Smooth muscle cell (in vitro differentiated cells): ENCODE data around the gene CYTH2. TPM values are rescaled to one million over a fixed set of nuclear protein-coding genes. Genes with fewer than 3 reads are reported as not detected.

ENCODE experiments used
- DNase-seq: peaks from one replicate; lab custom pipeline; 2025; ENCODE audit not compliant: unreplicated experiment; lab: John Stamatoyannopoulos, UW
- H2AFZ ChIP-seq: fragments of 200-600 bp; sonication (generic); 2 replicates; pipeline ENCODE4 v1.6.0; 2016; ENCODE audit warnings: antibody characterized with exemption, low read depth, mild to moderate bottlenecking
- H3F3A ChIP-seq: fragments of 200-600 bp; sonication (generic); 2 replicates; pipeline ENCODE4 v1.6.0; 2017; ENCODE audit warnings: antibody characterized with exemption, low read depth
- H3K27ac ChIP-seq: fragments of 200-600 bp; sonication (generic); 2 replicates; pipeline ENCODE4 v1.5.1; 2016; ENCODE audit warnings: low read depth, mild to moderate bottlenecking
- H3K27me3 ChIP-seq: fragments of 200-600 bp; sonication (generic); 2 replicates; pipeline ENCODE4 v1.6.1; 2016; ENCODE audit warnings: low read depth, mild to moderate bottlenecking
- H3K36me3 ChIP-seq: fragments of 200-600 bp; sonication (generic); 2 replicates; pipeline ENCODE4 v1.5.1; 2016; ENCODE audit warnings: low read depth
- H3K4me1 ChIP-seq: fragments of 200-600 bp; sonication (generic); 2 replicates; pipeline ENCODE4 v1.5.1; 2016; ENCODE audit warnings: low read depth
- H3K4me2 ChIP-seq: fragments of 200-600 bp; sonication (generic); 2 replicates; pipeline ENCODE4 v1.6.0; 2016; ENCODE audit warnings: mild to moderate bottlenecking
- H3K4me3 ChIP-seq: fragments of 200-600 bp; sonication (generic); 2 replicates; pipeline ENCODE4 v1.5.1; 2016; ENCODE audit warnings: mild to moderate bottlenecking
- H3K79me2 ChIP-seq: fragments of 200-600 bp; sonication (generic); 2 replicates; pipeline ENCODE4 v1.6.0; 2016; ENCODE audit warnings: low read depth, mild to moderate bottlenecking
- H3K9ac ChIP-seq: fragments of 200-600 bp; sonication (generic); 2 replicates; pipeline ENCODE4 v1.6.0; 2016; ENCODE audit warnings: low read depth
- H3K9me3 ChIP-seq: fragments of 200-600 bp; sonication (generic); replicated peaks from 2 replicates; pipeline ENCODE4 v1.5.1; 2016; ENCODE audit warnings: low read depth
- H4K20me1 ChIP-seq: fragments of 200-600 bp; sonication (generic); 2 replicates; pipeline ENCODE4 v1.6.0; 2016; ENCODE audit warnings: low read depth
- WGBS: methylation state at CpG from one replicate; pipeline ENCODE4 v1.1.7; 2016; ENCODE audit warnings: low lambda C conversion rate; 5-methylcytosine and 5-hydroxymethylcytosine counted together
- polyA plus RNA-seq: library from polyadenylated mRNA; unstranded; fragments of >200 nt; fragmentation: Nextera tagmentation; extraction: Ambion mirVana; gene quantifications from 2 replicates; pipeline ENCODE4 v1.2.1, GENCODE V29; 2016
- total RNA-seq: library from RNA; depleted of rRNA; stranded (reverse); fragments of >200 nt; gene quantifications from 2 replicates; pipeline ENCODE4 v1.2.3, GENCODE V29; 2014
- TF ChIP-seq, protein P1 (sequence below): fragments of 200-600 bp; sonication (generic); IDR thresholded peaks from 2 replicates; pipeline ENCODE4 v1.5.1; 2017; ENCODE audit warnings: borderline replicate concordance, mild to moderate bottlenecking, antibody characterized with exemption; ENCODE audit not compliant: insufficient read depth, poor library complexity, severe bottlenecking

Gene CYTH2
- total and polyA plus RNA-seq, 2 experiments from 2014 or later, result 49.7 to 62.1 TPM

DNA sequence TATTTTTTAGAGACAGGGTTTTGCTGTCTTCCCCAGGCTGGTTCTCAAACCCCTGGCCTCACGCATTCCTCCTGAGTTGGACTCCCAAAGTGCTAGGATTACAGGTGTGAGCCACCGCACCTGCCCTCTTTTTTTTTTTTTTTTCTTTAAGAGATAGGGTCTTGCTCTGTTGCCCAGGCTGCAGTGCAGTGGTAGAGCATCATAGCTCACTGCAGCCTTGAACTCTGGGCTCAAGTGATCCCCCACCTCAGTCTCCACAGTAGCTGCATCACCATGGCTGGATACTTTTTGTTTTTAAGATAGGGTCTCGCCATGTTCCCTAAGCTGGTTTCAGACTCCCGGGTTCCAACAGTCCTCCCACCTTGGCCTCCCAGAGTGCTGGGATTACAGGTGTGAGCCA, 12.3 kb upstream of the CYTH2 start:
- Histone ChIP-seq H4K20me1 (peaks cover 6% of the 10 kb centered on the region), H3F3A (no peaks in the 10 kb centered on the region), H3K36me3 (no peaks in the 10 kb centered on the region), H3K79me2 (no peaks in the 10 kb centered on the region), H3K4me2 (no peak overlapping the region), H3K4me3 (no peak overlapping the region), H3K27ac (no peak overlapping the region), H2AFZ (no peak overlapping the region), H3K4me1 (no peaks in the 10 kb centered on the region), H3K9me3 (no peaks in the 10 kb centered on the region), H3K9ac (no peak overlapping the region), H3K27me3 (no peaks in the 10 kb centered on the region)
- 100% methylated on average over 4 of the region's 4 CpGs for WGBS
- TF ChIP-seq, protein P1, sequence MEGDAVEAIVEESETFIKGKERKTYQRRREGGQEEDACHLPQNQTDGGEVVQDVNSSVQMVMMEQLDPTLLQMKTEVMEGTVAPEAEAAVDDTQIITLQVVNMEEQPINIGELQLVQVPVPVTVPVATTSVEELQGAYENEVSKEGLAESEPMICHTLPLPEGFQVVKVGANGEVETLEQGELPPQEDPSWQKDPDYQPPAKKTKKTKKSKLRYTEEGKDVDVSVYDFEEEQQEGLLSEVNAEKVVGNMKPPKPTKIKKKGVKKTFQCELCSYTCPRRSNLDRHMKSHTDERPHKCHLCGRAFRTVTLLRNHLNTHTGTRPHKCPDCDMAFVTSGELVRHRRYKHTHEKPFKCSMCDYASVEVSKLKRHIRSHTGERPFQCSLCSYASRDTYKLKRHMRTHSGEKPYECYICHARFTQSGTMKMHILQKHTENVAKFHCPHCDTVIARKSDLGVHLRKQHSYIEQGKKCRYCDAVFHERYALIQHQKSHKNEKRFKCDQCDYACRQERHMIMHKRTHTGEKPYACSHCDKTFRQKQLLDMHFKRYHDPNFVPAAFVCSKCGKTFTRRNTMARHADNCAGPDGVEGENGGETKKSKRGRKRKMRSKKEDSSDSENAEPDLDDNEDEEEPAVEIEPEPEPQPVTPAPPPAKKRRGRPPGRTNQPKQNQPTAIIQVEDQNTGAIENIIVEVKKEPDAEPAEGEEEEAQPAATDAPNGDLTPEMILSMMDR, result no peak
- DNase-seq, result no peak

DNA sequence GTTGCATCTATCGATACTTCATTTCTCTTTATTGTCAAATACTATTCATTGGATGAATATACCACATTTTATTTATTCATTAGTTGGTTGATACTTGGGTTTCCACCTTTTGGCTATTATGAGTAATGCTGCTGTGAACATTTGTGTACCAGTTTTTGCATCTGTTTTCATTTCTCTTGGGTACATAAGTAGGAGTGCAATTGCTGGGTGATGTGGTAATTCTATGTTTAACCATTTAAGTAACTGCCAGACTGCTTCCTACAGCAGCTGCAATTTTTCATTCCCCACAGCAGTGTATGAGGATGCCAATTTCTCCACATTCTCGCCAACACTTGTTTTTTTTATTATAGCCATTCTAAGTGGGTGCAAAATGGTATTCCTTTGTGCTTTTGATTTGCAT, 11.2 kb upstream of the CYTH2 start:
- H3K9me3 ChIP-seq, result no peaks in the 10 kb centered on the region
- H3K9ac ChIP-seq, result no peak overlapping the region
- H4K20me1 ChIP-seq, result peaks cover 6% of the 10 kb centered on the region
- H2AFZ ChIP-seq, result no peak overlapping the region
- H3K4me3 ChIP-seq, result no peak overlapping the region
- 96% methylated on average over 2 of the region's 2 CpGs for WGBS
- TF ChIP-seq, protein P1, result no peak
- no peak for DNase-seq
- no peak overlapping the region for H3K27ac ChIP-seq
- no peak overlapping the region for H3K4me2 ChIP-seq
- H3F3A ChIP-seq, result no peaks in the 10 kb centered on the region
- no peaks in the 10 kb centered on the region for H3K79me2 ChIP-seq
- no peaks in the 10 kb centered on the region for H3K4me1 ChIP-seq
- H3K27me3 ChIP-seq, result no peaks in the 10 kb centered on the region
- H3K36me3 ChIP-seq, result no peaks in the 10 kb centered on the region

DNA sequence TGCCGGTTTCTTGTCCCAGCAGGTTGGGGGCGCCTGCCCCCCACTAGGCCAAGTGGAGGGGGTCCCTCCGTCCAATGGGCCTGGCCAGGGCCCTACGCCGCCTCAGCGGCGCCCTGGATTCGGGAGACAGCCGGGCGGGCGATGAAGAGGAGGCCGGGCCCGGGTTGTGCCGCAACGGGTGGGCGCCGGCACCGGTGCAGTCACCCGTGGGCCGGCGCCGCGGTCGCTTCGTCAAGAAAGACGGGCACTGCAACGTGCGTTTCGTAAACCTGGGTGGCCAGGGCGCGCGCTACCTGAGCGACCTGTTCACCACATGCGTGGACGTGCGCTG, 7.6 kb upstream of the CYTH2 start:
- H3F3A ChIP-seq, result no peaks in the 10 kb centered on the region

More for the DNA sequence above, 7.6 kb upstream of the CYTH2 start:
- Histone ChIP-seq H3K4me2 (no peak overlapping the region), H3K9ac (no peak overlapping the region), H3K27me3 (no peaks in the 10 kb centered on the region), H3K79me2 (no peaks in the 10 kb centered on the region), H3K27ac (no peak overlapping the region), H4K20me1 (no peaks in the 10 kb centered on the region), H2AFZ (no peak overlapping the region), H3K36me3 (no peaks in the 10 kb centered on the region), H3K4me3 (no peak overlapping the region), H3K4me1 (no peaks in the 10 kb centered on the region), H3K9me3 (no peaks in the 10 kb centered on the region)
- WGBS, result 96% methylated on average over 23 of the region's 36 CpGs
- no peak for DNase-seq
- TF ChIP-seq, protein P1, result no peak
